Common myeloid progenitor, CD34-positive (primary cell): ENCODE data around the gene PRKAG1.

Experiments
- CTCF ChIA-PET: fragments of 350-600 bp; sonication (Branson Sonifier 250); formaldehyde crosslinking; loops from one replicate; lab custom pipeline; 2021; ENCODE audit warnings: antibody characterized with exemption; lab: Charles Lee
- POLR2A ChIA-PET: fragments of 350-600 bp; sonication (Branson Sonifier 250); formaldehyde crosslinking; loops from one replicate; lab custom pipeline; 2021; ENCODE audit warnings: antibody characterized with exemption; lab: Charles Lee
- DNase-seq, 3 donors: peaks; one replicate each; pipeline versions ENCODE4 v3.0.0 to v3.0.0-alpha.2; 2013
- H3K27ac ChIP-seq, 2 experiments: 1 replicate in 1 of 2; 2 replicates in 1 of 2; pipeline ENCODE4 v1.7.0; 2013; ENCODE audit warnings: inconsistent platforms in 2 of 2, low read length in 2 of 2, mild to moderate bottlenecking in 2 of 2, low read depth in 1 of 2, moderate library complexity in 1 of 2; ENCODE audit not compliant: severe bottlenecking in 2 of 2, insufficient read depth in 1 of 2, poor library complexity in 1 of 2
- H3K27me3 ChIP-seq, 5 experiments: replicated peaks in 2 of 5; 1 replicate in 3 of 5; 2 replicates in 2 of 5; pipeline versions ENCODE4 v1.6.1 to v1.7.0; 2013; ENCODE audit warnings: low read length in 4 of 5, mild to moderate bottlenecking in 2 of 5, moderate library complexity in 2 of 5, inconsistent platforms in 1 of 5; ENCODE audit not compliant: insufficient read depth in 5 of 5, control insufficient read depth in 4 of 5
- H3K36me3 ChIP-seq, 4 experiments: 1 replicate in 2 of 4; 2 replicates in 2 of 4; pipeline versions ENCODE4 v1.6.1 to v1.7.0; 2013; ENCODE audit warnings: low read length in 3 of 4, control low read depth in 1 of 4, mild to moderate bottlenecking in 1 of 4; ENCODE audit not compliant: control insufficient read depth in 4 of 4, insufficient read depth in 4 of 4
- H3K4me1 ChIP-seq, 4 experiments: 1 replicate in 3 of 4; 2 replicates in 1 of 4; pipeline versions ENCODE4 v1.6.1 to v1.7.1; 2013; ENCODE audit warnings: low read length in 3 of 4, mild to moderate bottlenecking in 3 of 4, control low read depth in 1 of 4, inconsistent platforms in 1 of 4, moderate library complexity in 1 of 4; ENCODE audit not compliant: control insufficient read depth in 4 of 4, insufficient read depth in 4 of 4; ENCODE audit errors: control extremely low read depth in 1 of 4
- H3K4me3 ChIP-seq, 7 experiments: 1 replicate in 4 of 7; 2 replicates in 3 of 7; pipeline versions ENCODE4 v1.5.1 to v1.7.0; 2013; ENCODE audit warnings: mild to moderate bottlenecking in 7 of 7, low read length in 6 of 7, moderate library complexity in 6 of 7, inconsistent platforms in 2 of 7, low read depth in 2 of 7, control low read depth in 1 of 7; ENCODE audit not compliant: insufficient read depth in 4 of 7, control insufficient read depth in 1 of 7; ENCODE audit errors: extremely low read depth in 1 of 7
- H3K9me3 ChIP-seq, 5 experiments: 1 replicate in 4 of 5; 2 replicates in 1 of 5; pipeline versions ENCODE4 v1.6.1 to v1.7.1; 2013; ENCODE audit warnings: low read length in 4 of 5, mild to moderate bottlenecking in 2 of 5, inconsistent platforms in 1 of 5, low read depth in 1 of 5, moderate library complexity in 1 of 5; ENCODE audit not compliant: control insufficient read depth in 4 of 5, insufficient read depth in 2 of 5; ENCODE audit errors: control extremely low read depth in 1 of 5
- WGBS: methylation state at CpG from one replicate; pipeline ENCODE4 v1.1.5; 2013; ENCODE audit not compliant: insufficient coverage; 5-methylcytosine and 5-hydroxymethylcytosine counted together

The PRKAG1 gene

GRCh38 chr12:49037111-49037946 lies 18.8 kb upstream of the PRKAG1 start:
- Histone ChIP-seq H3K27ac (no peak overlapping the region), H3K4me3 (no peak overlapping the region), H3K4me1 (no peaks in the 10 kb centered on the region), H3K27me3 (no peaks in the 10 kb centered on the region), H3K36me3 (peaks cover 12 to 94% (median 85%) of the 10 kb centered on the region in 4 experiments), H3K9me3 (no peaks in the 10 kb centered on the region)
- CTCF ChIA-PET = interaction anchor here (0.8 to 10.7 kb wide), 10 partner anchors 8 to 59 kb away, joined by 3 to 121 read pairs (median 11); partner anchors contain the start of gene WNT1
- 88% methylated on average over 5 of the region's 9 CpGs for WGBS
- DNase-seq = no peak
- POLR2A ChIA-PET = interaction anchor here (1.4 kb wide), 1 partner anchor 23 kb away, joined by 3 read pairs; no protein-coding TSS in a partner anchor

- ChIA-PET CTCF (interaction anchor here (0.8 to 10.7 kb wide), 6 partner anchors 9 to 963 kb away, joined by 3 to 121 read pairs (median 12); no protein-coding TSS in a partner anchor), POLR2A (interaction anchor here (0.6 kb wide), 1 partner anchor 192 kb away, joined by 4 read pairs; no protein-coding TSS in a partner anchor)
- Histone ChIP-seq H3K27ac (no peak overlapping the region), H3K27me3 (no peaks in the 10 kb centered on the region), H3K4me1 (no peaks in the 10 kb centered on the region), H3K36me3 (peaks cover 10 to 95% (median 84%) of the 10 kb centered on the region in 4 experiments), H3K4me3 (no peak overlapping the region), H3K9me3 (no peaks in the 10 kb centered on the region)
- 100% methylated on average over 1 of the region's 4 CpGs for whole genome bisulfite sequencing
- DNase-seq = no peak
These were observed 17.5 kb upstream of the PRKAG1 start for GRCh38 chr12:49036029-49036428.

GRCh38 chr12:49034286-49034622 lies 15.7 kb upstream of the PRKAG1 start:
- Histone ChIP-seq H3K27ac (no peak overlapping the region), H3K4me1 (no peaks in the 10 kb centered on the region), H3K9me3 (no peaks in the 10 kb centered on the region), H3K4me3 (no peak overlapping the region), H3K36me3 (peaks cover 13 to 94% (median 83%) of the 10 kb centered on the region in 4 experiments), H3K27me3 (no peaks in the 10 kb centered on the region)
- ChIA-PET CTCF (interaction anchor here (1.4 to 10.7 kb wide), 3 partner anchors 12 to 22 kb away, joined by 5 to 121 read pairs (median 50); no protein-coding TSS in a partner anchor), POLR2A (no interaction called here)
- no peak for DNase-seq
- no CpG with 5 or more reads among the region's 4 CpGs for WGBS

- POLR2A ChIA-PET = no interaction called here
- CTCF ChIA-PET = interaction anchor here (0.8 to 10.7 kb wide), 5 partner anchors 12 to 37 kb away, joined by 3 to 121 read pairs (median 5); no protein-coding TSS in a partner anchor
- Histone ChIP-seq H3K27ac (no peak overlapping the region), H3K4me3 (no peak overlapping the region), H3K9me3 (no peaks in the 10 kb centered on the region), H3K27me3 (no peaks in the 10 kb centered on the region), H3K36me3 (peaks cover 13 to 94% (median 84%) of the 10 kb centered on the region in 4 experiments), H3K4me1 (no peaks in the 10 kb centered on the region)
- DNase-seq = no peak
- 98% methylated on average over 8 of the region's 12 CpGs for WGBS
These were observed 15.2 kb upstream of the PRKAG1 start for GRCh38 chr12:49033611-49034285.

GRCh38 chr12:49032679-49033447 lies 14.3 kb upstream of the PRKAG1 start:
- no peaks in the 10 kb centered on the region for H3K4me1 ChIP-seq
- WGBS = 83% methylated on average over 1 of the region's 3 CpGs
- CTCF ChIA-PET = interaction anchor here (0.8 to 10.7 kb wide), 5 partner anchors 11 to 36 kb away, joined by 3 to 121 read pairs (median 5); no protein-coding TSS in a partner anchor
- DNase-seq = no peak
- no peaks in the 10 kb centered on the region for H3K9me3 ChIP-seq
- H3K27ac ChIP-seq = no peak overlapping the region
- H3K36me3 ChIP-seq = peaks cover 16 to 94% (median 84%) of the 10 kb centered on the region in 4 experiments
- no peaks in the 10 kb centered on the region for H3K27me3 ChIP-seq
- POLR2A ChIA-PET = no interaction called here
- no peak overlapping the region for H3K4me3 ChIP-seq

- Histone ChIP-seq H3K36me3 (peaks cover 13 to 94% (median 85%) of the 10 kb centered on the region in 4 experiments), H3K27me3 (no peaks in the 10 kb centered on the region), H3K4me1 (no peaks in the 10 kb centered on the region), H3K9me3 (no peaks in the 10 kb centered on the region), H3K27ac (no peak overlapping the region), H3K4me3 (no peak overlapping the region)
- DNase-seq = no peak
- 94% methylated on average over 4 of the region's 4 CpGs for WGBS
- ChIA-PET POLR2A (no interaction called here), CTCF (interaction anchor here (1.1 to 10.7 kb wide), 4 partner anchors 10 to 35 kb away, joined by 3 to 121 read pairs (median 28); no protein-coding TSS in a partner anchor)
These were observed 13.7 kb upstream of the PRKAG1 start for GRCh38 chr12:49032276-49032675.
